ENCODE measurements around the gene CD19.

The CD19 gene

DNA sequence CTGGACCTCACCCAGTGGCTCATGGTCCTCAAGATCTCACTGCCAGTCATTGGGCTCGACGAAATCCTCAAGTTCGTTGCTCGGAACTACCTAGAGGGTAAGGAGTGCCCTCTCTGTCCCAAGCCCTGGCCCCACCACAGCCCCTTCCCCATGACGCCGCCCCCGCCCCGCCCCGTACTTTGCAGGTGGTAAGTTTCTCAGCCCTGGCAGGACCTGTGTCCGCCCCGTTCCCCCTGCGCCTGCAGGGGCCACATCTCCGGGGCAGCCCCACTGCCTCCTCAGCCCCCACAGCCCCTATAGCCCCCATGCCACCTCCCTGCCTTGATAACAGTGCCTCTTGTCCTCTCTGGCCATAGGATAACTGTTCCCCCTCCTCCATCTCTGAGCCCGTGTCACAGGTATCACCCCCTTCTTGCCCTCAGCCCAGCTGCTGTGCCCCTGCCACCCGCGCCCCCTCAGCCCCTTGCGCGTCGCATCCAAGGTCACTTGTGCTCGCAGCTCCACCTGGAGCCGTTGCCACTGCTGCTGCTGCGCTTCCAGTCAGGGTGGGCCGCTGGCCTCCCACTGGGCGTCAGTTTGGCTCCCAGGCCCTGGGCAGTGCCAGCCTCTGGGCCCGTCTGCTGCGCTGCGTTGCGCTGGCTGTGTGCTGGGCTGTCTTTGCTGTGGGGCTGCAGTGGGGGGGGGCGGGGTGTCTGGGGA is 28.3 kb upstream of the CD19 start:
- Histone ChIP-seq H3K27me3 (ENCODE audit: insufficient read depth, poor library complexity, severe bottlenecking) (no peaks in the 10 kb centered on the region), H3K27ac (ENCODE audit: poor library complexity, severe bottlenecking) (no peak overlapping the region), H3K4me1 (ENCODE audit: insufficient read depth, poor library complexity, severe bottlenecking) (no peaks in the 10 kb centered on the region), H3K4me3 (ENCODE audit: severe bottlenecking) (no peak overlapping the region), H3K9me3 (ENCODE audit: severe bottlenecking) (no peaks in the 10 kb centered on the region), H3K36me3 (ENCODE audit: low read depth) (peaks cover 6% of the 10 kb centered on the region; the same call in 1 of the 2 replicates)
- DNase-seq (ENCODE audit: low spot score) = peak; percentile 54
- ATAC-seq (ENCODE audit: low read depth) = no peak
- TF ChIP-seq CTCF (IDR thresholded peaks at IDR 0.05; ENCODE audit: poor library complexity, severe bottlenecking) = no peak

- no peak overlapping the region for H3K4me3 ChIP-seq (ENCODE audit: severe bottlenecking)
- H3K4me1 ChIP-seq (ENCODE audit: insufficient read depth, poor library complexity, severe bottlenecking) = no peaks in the 10 kb centered on the region
- ATAC-seq (ENCODE audit: low read depth) (no peak), DNase-seq (ENCODE audit: low spot score) (no peak)
- H3K36me3 ChIP-seq (ENCODE audit: low read depth) = peaks cover 6% of the 10 kb centered on the region; the same call in 1 of the 2 replicates
- TF ChIP-seq CTCF (IDR thresholded peaks at IDR 0.05; ENCODE audit: poor library complexity, severe bottlenecking) = no peak
- no peaks in the 10 kb centered on the region for H3K27me3 ChIP-seq (ENCODE audit: insufficient read depth, poor library complexity, severe bottlenecking)
- H3K9me3 ChIP-seq (ENCODE audit: severe bottlenecking) = no peaks in the 10 kb centered on the region
- H3K27ac ChIP-seq (ENCODE audit: poor library complexity, severe bottlenecking) = no peak overlapping the region
Observed at GRCh38 chr16:28904363-28904762, 27.4 kb upstream of the CD19 start.

DNA sequence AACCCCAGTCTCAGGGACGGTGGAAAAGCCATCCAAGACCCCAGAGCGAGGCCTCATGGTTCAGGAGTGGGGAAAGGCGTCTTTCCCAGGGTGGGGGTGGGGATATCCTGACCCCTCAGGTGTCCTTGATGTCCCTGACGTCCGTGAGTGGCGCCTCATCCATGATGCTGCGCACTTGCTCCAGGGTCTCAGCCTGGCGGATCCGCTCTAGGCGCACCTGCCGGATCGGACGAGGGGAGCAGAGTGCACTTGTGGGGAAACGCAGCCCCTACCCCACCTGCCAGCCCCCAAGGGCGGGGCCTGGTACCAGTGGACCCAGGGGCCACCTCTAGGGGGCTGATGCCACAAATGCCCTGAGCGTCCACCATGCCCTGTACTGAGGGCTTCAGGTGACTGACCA is 26.9 kb upstream of the CD19 start:
- Histone ChIP-seq H3K36me3 (ENCODE audit: low read depth) (peaks cover 6% of the 10 kb centered on the region; the same call in 1 of the 2 replicates), H3K4me3 (ENCODE audit: severe bottlenecking) (no peak overlapping the region), H3K9me3 (ENCODE audit: severe bottlenecking) (no peaks in the 10 kb centered on the region), H3K27ac (ENCODE audit: poor library complexity, severe bottlenecking) (no peak overlapping the region), H3K4me1 (ENCODE audit: insufficient read depth, poor library complexity, severe bottlenecking) (no peaks in the 10 kb centered on the region), H3K27me3 (ENCODE audit: insufficient read depth, poor library complexity, severe bottlenecking) (no peaks in the 10 kb centered on the region)
- ATAC-seq (ENCODE audit: low read depth) (no peak), DNase-seq (ENCODE audit: low spot score) (no peak)
- no peak for TF ChIP-seq CTCF (IDR thresholded peaks at IDR 0.05; ENCODE audit: poor library complexity, severe bottlenecking)

DNA sequence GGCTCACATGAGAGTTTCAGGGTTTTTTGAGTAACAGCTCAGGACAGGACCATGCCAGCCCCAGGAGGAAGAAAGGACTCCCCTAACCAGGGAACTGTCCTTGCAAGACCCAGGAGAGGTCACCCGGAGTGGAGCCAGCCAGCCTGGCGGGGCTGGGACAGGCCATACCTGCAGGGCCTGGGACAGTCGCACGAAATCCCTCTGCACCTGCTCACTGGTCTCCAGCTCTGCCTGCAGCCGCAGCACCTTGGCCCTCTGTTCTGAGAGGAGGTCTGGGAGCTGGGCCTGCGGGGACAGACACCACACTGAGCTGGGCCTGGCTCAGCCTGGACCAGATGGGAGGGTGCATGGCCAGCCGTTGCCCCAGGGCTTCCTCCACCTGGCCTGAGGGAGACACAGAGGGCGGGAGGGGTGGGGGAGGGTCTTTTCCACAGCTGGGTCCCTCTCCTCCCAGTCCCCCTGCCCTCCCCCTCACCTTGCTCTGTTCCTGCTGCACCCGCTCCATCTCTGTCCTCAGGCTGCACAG is 26.5 kb upstream of the CD19 start:
- peaks cover 6% of the 10 kb centered on the region; the same call in 1 of the 2 replicates for H3K36me3 ChIP-seq (ENCODE audit: low read depth)
- H3K4me1 ChIP-seq (ENCODE audit: insufficient read depth, poor library complexity, severe bottlenecking) = no peaks in the 10 kb centered on the region
- no peak for TF ChIP-seq CTCF (IDR thresholded peaks at IDR 0.05; ENCODE audit: poor library complexity, severe bottlenecking)
- DNase-seq (ENCODE audit: low spot score) (no peak), ATAC-seq (ENCODE audit: low read depth) (no peak)
- no peak overlapping the region for H3K4me3 ChIP-seq (ENCODE audit: severe bottlenecking)
- no peaks in the 10 kb centered on the region for H3K27me3 ChIP-seq (ENCODE audit: insufficient read depth, poor library complexity, severe bottlenecking)
- no peaks in the 10 kb centered on the region for H3K9me3 ChIP-seq (ENCODE audit: severe bottlenecking)
- H3K27ac ChIP-seq (ENCODE audit: poor library complexity, severe bottlenecking) = no peak overlapping the region

DNA sequence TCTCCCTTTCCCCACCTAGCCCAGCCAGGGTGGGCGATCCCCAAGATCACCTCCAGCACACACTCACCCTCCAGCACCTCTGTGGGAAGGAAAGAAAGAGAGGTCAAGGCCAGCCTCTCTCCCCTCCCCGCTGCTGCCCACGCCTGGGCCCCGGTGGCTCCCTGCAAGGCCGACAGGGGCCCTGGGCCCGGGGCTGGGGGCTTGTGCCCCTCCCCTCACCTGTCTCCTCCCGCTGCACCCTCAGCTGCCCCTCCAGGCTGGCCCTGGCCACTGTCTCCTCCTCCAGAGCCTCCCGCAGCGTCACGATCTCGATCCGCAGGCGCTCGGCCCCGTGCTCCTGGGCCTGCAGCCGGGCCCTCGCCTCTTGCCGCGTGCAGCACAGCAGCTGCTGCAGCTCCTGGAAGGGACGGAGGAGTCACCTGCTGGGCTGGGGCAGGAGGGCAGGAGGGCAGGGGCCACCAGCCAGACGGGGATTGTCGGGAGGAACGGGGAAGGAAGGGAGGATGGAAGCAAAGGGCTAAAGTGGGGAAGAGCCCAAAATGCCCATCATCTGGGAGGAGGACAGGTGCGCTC is 25.9 kb upstream of the CD19 start:
- no peak for ATAC-seq (ENCODE audit: low read depth)
- no peak overlapping the region for H3K4me3 ChIP-seq (ENCODE audit: severe bottlenecking)
- peaks cover 6% of the 10 kb centered on the region; the same call in 1 of the 2 replicates for H3K36me3 ChIP-seq (ENCODE audit: low read depth)
- H3K9me3 ChIP-seq (ENCODE audit: severe bottlenecking) = no peaks in the 10 kb centered on the region
- DNase-seq (ENCODE audit: low spot score) = no peak
- no peaks in the 10 kb centered on the region for H3K4me1 ChIP-seq (ENCODE audit: insufficient read depth, poor library complexity, severe bottlenecking)
- no peaks in the 10 kb centered on the region for H3K27me3 ChIP-seq (ENCODE audit: insufficient read depth, poor library complexity, severe bottlenecking)
- no peak overlapping the region for H3K27ac ChIP-seq (ENCODE audit: poor library complexity, severe bottlenecking)
- TF ChIP-seq CTCF (IDR thresholded peaks at IDR 0.05; ENCODE audit: poor library complexity, severe bottlenecking) = no peak
